Spleen (tissue), 11 donors: ENCODE data around the gene NTF4. TPM values are rescaled to one million over a fixed set of nuclear protein-coding genes. Genes with fewer than 3 reads are reported as not detected.

ENCODE experiments used
- DNase-seq: peaks from one replicate; pipeline ENCODE4 v3.0.0-alpha.2; 2020
- H3K27ac ChIP-seq, 8 donors: fragments of 200-600 bp; sonication (generic) in 7 of 8; 1 replicate in 4 of 8; 2 replicates in 4 of 8; pipeline versions ENCODE4 v1.5.0 to v1.8.0; 2016 to 2021; ENCODE audit warnings: inconsistent platforms in 4 of 8, mild to moderate bottlenecking in 4 of 8, moderate library complexity in 1 of 8
- H3K27me3 ChIP-seq, 7 donors: fragments of 200-600 bp; sonication (generic) in 6 of 7; replicated peaks in 1 of 7; 1 replicate in 4 of 7; 2 replicates in 3 of 7; pipeline versions ENCODE4 v1.5.0 to v1.8.0; 2016 to 2021; ENCODE audit warnings: inconsistent platforms in 3 of 7, mild to moderate bottlenecking in 1 of 7
- H3K36me3 ChIP-seq, 6 donors: fragments of 200-600 bp; sonication (generic) in 5 of 6; 1 replicate in 4 of 6; 2 replicates in 2 of 6; pipeline versions ENCODE4 v1.5.0 to v1.8.0; 2016 to 2021; ENCODE audit warnings: inconsistent platforms in 2 of 6
- H3K4me1 ChIP-seq, 6 donors: fragments of 200-600 bp; sonication (generic) in 5 of 6; 1 replicate in 3 of 6; 2 replicates in 3 of 6; pipeline versions ENCODE4 v1.5.0 to v1.8.0; 2016 to 2021; ENCODE audit warnings: inconsistent platforms in 3 of 6
- H3K4me3 ChIP-seq, 8 donors: fragments of 200-600 bp; sonication (generic) in 7 of 8; 1 replicate in 4 of 8; 2 replicates in 4 of 8; pipeline versions ENCODE4 v1.5.0 to v1.8.0; 2016 to 2021; ENCODE audit warnings: inconsistent platforms in 4 of 8, mild to moderate bottlenecking in 4 of 8, moderate library complexity in 2 of 8
- H3K9me3 ChIP-seq, 8 donors: fragments of 200-600 bp; sonication (generic) in 7 of 8; 1 replicate in 4 of 8; 2 replicates in 4 of 8; pipeline versions ENCODE4 v1.5.0 to v1.8.0; 2016 to 2021; ENCODE audit warnings: inconsistent platforms in 4 of 8
- POLR2A ChIP-seq, 3 donors: fragments of 450-650 bp; IDR thresholded peaks; one replicate each; pipeline ENCODE4 v1.5.1; 2017; ENCODE audit warnings: antibody characterized with exemption in 3 of 3, mild to moderate bottlenecking in 1 of 3
- POLR2AphosphoS5 ChIP-seq, 3 donors: sonication (generic); formaldehyde crosslinking; IDR thresholded peaks; one replicate each; pipeline ENCODE4 v1.5.1; 2017; ENCODE audit warnings: antibody characterized with exemption in 3 of 3
- WGBS, 5 donors: extraction: QIAGEN DNeasy Blood & Tissue Kit in 3 of 5; methylation state at CpG; one replicate each; pipeline versions ENCODE4 v1.1.5 to v1.1.7; 2013 to 2018; 5-methylcytosine and 5-hydroxymethylcytosine counted together
- intact Hi-C: fragments of 100-400 bp; cut with DNase I; formaldehyde crosslinking; loops from one replicate; pipeline ENCODE4 v1.15.0; 2023; ENCODE audit warnings: low total_unique reads
- polyA plus RNA-seq, 3 donors: library from polyadenylated mRNA; stranded (reverse); fragments of 200-250 nt; gene quantifications; one replicate each; pipeline ENCODE4 v1.2.1, GENCODE V29; 2013
- total RNA-seq, 7 donors: library from RNA; depleted of rRNA in 3 of 7; stranded (reverse); fragments of >200 nt in 3 of 7; fragmentation: NEBNext Ultra II Directional in 4 of 7; extraction: Animal tissue kit (Norgen Biotek cat#: 25700) in 4 of 7; gene quantifications; one replicate each; pipeline versions ENCODE4 v1.1.0 to v1.2.1, GENCODE V29; 2016 to 2021
- TF ChIP-seq, protein P1 (sequence below), 11 experiments: fragments of 200-600 bp in 7 of 11; fragments of 450-650 bp in 4 of 11; sonication (generic) in 4 of 11; IDR thresholded peaks in 8 of 11; conservative IDR thresholded peaks in 3 of 11; 1 replicate in 7 of 11; 2 replicates in 4 of 11; pipeline versions ENCODE4 v1.4.0 to v1.8.0; 2016 to 2021; ENCODE audit warnings: antibody characterized with exemption in 11 of 11, inconsistent platforms in 4 of 11, mild to moderate bottlenecking in 1 of 11
- donor health status: healthy with polysubstance abuse.
- donor health status: DM: no; HTN: no; CAD: no; lungs with moderate emphysema.
- donor health status: DM: no; HTN: no; CAD: no.
- donor health status: Bipolar disorder and iron deficiency.
- donor health status: healthy.
- donor health status: DM: no; HTN: no; CAD: no.
- donor health status: DM: yes; HTN: yes; CAD: no.

The NTF4 gene
- total and polyA plus RNA-seq, 10 donors, result not detected

DNA sequence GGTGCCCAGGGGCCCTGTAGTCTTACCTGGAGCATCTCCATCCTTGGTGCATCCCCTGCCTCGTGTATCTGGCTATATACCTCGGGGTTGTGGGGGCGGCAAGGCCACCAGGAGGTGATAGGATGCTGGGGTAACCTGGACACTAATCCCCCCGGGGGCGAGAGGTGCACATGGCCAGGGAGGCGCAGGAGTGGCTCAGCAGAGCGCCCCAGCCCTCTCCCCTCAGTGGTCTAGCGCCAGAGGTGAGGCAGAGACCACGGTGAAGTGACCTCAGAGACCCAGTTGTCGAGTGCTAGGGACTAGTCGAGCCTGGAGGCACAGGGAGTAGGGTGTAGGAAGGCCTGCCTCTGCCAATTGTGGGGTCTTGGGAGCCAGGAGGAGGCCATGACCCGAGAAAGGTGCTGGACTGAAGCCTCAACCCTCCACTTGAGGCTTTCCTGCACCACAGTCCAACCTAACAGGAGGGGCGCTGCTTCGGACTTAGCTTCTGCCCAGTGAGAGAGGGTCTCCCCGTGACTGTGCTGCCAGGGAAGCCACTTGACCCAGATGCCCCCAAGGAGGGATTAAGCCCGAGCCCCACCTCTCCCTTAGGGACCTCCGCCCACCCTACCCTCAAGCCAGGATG is 47.5 kb downstream of the NTF4 start, which contains the start of gene LHB:
TSS of gene LHB (minus strand) at position 51 of the 625 bp plus-strand sequence. CDS start at position 41, 10 bp downstream.
- peak within 1 kb of the TSS; percentile 43 to 77 (median 52) for H3K4me3 ChIP-seq
- WGBS, 5 donors, result 63 to 76% (median 71%) methylated on average over 13 to 17 of the region's 17 CpGs
- H3K4me1 ChIP-seq, result peaks cover 4 to 32% (median 25%) of the 10 kb centered on the region in 6 donors
- TF ChIP-seq POLR2A (IDR thresholded peaks at IDR 0.05), result no peak
- TF ChIP-seq, protein P1, sequence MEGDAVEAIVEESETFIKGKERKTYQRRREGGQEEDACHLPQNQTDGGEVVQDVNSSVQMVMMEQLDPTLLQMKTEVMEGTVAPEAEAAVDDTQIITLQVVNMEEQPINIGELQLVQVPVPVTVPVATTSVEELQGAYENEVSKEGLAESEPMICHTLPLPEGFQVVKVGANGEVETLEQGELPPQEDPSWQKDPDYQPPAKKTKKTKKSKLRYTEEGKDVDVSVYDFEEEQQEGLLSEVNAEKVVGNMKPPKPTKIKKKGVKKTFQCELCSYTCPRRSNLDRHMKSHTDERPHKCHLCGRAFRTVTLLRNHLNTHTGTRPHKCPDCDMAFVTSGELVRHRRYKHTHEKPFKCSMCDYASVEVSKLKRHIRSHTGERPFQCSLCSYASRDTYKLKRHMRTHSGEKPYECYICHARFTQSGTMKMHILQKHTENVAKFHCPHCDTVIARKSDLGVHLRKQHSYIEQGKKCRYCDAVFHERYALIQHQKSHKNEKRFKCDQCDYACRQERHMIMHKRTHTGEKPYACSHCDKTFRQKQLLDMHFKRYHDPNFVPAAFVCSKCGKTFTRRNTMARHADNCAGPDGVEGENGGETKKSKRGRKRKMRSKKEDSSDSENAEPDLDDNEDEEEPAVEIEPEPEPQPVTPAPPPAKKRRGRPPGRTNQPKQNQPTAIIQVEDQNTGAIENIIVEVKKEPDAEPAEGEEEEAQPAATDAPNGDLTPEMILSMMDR (IDR thresholded peaks at IDR 0.05 in 8 of 11, conservative IDR thresholded peaks at IDR 0.05 in 3 of 11), result no peak
- TF ChIP-seq POLR2AphosphoS5 (IDR thresholded peaks at IDR 0.05), result no peak
- peaks cover 0 to 34% (median 7%) of the 10 kb centered on the region in 7 donors for H3K27me3 ChIP-seq
- H3K9me3 ChIP-seq, result no peaks in the 10 kb centered on the region
- peak within 1 kb of the TSS in 7 of 8 donors; percentile 9 to 59 (median 44) for H3K27ac ChIP-seq
- no peak for DNase-seq
- intact Hi-C loops, result no loop called here
- H3K36me3 ChIP-seq, result peaks cover 0 to 43% (median 22%) of the 10 kb centered on the region in 6 donors

DNA sequence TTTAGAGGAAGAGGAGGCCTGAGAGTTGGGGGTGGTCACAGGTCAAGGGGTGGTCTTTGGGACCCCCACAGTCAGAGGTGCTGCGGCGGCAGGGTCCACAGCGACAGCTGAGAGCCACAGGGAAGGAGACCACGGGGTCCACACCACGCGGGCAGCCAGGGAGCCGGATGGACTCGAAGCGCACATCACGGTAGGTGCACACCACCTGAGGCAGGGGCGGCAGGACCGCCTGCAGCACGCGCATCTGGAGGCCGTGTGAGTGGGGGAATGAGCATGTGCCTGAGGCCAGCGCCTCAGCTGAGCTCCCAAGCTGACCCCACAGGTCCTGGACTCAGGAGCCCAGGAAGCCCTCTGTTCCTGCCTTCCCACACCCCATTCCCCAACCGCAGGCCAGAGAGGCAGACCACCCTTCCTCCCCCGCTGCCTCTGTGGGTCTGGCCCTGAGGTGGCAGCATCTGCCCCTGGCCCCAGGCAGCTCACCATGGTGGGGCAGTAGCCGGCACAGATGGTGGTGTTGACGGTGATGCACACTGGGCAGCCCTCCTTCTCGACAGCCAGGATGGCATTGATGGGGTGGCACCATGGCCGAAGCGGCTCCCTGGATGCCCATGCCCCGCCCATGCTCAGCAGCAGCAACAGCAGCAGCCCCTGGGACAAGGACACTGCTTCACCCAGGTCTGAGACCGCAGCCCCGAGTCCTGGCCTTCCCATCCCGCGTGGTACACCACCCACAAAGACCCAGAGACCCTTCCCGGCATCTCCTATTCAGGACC is 48.4 kb downstream of the NTF4 start:
- Histone ChIP-seq H3K36me3 (peaks cover 0 to 52% (median 31%) of the 10 kb centered on the region in 6 donors), H3K4me3 (no peak overlapping the region), H3K27ac (no peak overlapping the region), H3K9me3 (no peaks in the 10 kb centered on the region), H3K4me1 (peaks cover 4 to 32% (median 25%) of the 10 kb centered on the region in 6 donors), H3K27me3 (peaks cover 0 to 34% (median 7%) of the 10 kb centered on the region in 7 donors)
- intact Hi-C loops, result no loop called here
- WGBS, 5 donors, result 87 to 98% (median 92%) methylated on average over 21 to 29 of the region's 29 CpGs
- TF ChIP-seq POLR2AphosphoS5 (IDR thresholded peaks at IDR 0.05) (peak in 1 of 3 donors; percentile 38), POLR2A (IDR thresholded peaks at IDR 0.05) (no peak)
- TF ChIP-seq, protein P1 (IDR thresholded peaks at IDR 0.05 in 8 of 11, conservative IDR thresholded peaks at IDR 0.05 in 3 of 11), result no peak
- no peak for DNase-seq

DNA sequence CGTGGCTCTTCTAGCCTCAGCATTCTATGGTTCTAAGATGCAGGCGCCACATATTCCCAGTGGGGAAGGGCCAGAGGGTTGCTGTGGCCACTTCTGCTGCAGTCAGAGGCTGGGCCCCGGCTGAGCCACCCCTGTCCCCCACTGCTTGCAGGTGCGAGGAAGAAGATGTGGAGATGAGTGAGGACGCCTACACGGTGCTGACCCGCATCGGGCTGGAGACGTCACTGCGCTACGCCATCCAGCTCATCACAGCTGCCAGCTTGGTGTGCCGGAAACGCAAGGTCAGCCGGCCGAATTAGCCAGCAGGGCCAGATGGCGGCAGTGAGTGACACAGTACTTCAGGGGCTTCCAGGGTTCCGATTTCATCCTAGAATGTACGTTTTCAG is 49.8 kb downstream of the NTF4 start:
- H3K36me3 ChIP-seq, result peaks cover 0 to 66% (median 42%) of the 10 kb centered on the region in 6 donors
- peaks cover 0 to 24% (median 7%) of the 10 kb centered on the region in 7 donors for H3K27me3 ChIP-seq
- 91 to 98% (median 94%) methylated on average over 17 to 18 of the region's 18 CpGs for WGBS, 5 donors
- TF ChIP-seq POLR2A (IDR thresholded peaks at IDR 0.05) (no peak), POLR2AphosphoS5 (IDR thresholded peaks at IDR 0.05) (peak in 1 of 3 donors; percentile 52)
- H3K27ac ChIP-seq, result no peak overlapping the region
- H3K4me1 ChIP-seq, result peaks cover 4 to 30% (median 25%) of the 10 kb centered on the region in 6 donors
- no peaks in the 10 kb centered on the region for H3K9me3 ChIP-seq
- intact Hi-C loops, result no loop called here
- no peak overlapping the region for H3K4me3 ChIP-seq
- DNase-seq, result no peak

DNA sequence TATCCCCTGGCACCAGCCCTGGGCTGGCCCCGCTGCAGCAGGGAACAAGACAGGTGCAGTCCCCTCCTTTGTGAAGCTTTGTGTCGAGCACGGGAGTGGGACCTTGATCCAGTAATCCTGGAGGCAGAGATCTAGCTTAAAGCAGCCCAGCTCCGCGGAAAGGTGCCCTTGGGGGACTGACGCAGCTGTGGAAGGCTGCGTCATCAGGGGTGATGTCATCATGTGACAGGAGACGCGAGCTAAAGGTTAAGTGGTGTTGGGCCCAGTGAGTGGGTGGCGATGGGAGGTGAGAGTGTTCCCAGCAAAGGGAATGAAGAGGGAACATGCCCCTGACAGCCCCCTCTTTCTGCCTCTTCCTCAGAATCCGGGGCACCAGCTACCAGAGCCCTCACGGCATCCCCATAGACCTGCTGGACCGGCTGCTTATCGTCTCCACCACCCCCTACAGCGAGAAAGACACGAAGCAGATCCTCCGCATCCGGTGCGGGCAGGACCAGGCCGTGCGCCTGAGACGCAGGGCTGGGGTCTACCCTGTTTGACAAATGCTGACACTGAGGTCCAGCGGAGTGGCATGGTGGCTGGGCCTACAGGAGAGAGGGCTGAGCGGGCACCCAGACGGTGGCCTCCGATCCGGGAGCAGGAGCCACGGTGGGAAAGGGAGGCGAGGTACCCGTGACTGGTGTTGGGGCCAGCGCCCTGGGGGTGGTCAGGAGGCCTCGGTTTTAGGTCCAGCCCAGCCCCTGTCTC is 50.3 kb downstream of the NTF4 start:
- no peak for DNase-seq
- H3K4me3 ChIP-seq, result no peak overlapping the region
- no peaks in the 10 kb centered on the region for H3K9me3 ChIP-seq
- peaks cover 4 to 25% (median 20%) of the 10 kb centered on the region in 6 donors for H3K4me1 ChIP-seq
- TF ChIP-seq POLR2AphosphoS5 (IDR thresholded peaks at IDR 0.05), result no peak
- TF ChIP-seq POLR2A (IDR thresholded peaks at IDR 0.05), result no peak
- TF ChIP-seq, protein P1 (IDR thresholded peaks at IDR 0.05 in 8 of 11, conservative IDR thresholded peaks at IDR 0.05 in 3 of 11), result no peak
- peaks cover 0 to 72% (median 47%) of the 10 kb centered on the region in 6 donors for H3K36me3 ChIP-seq
- 91 to 95% (median 94%) methylated on average over 31 to 32 of the region's 32 CpGs for whole genome bisulfite sequencing, 5 donors
- H3K27ac ChIP-seq, result no peak overlapping the region
- H3K27me3 ChIP-seq, result peaks cover 0 to 18% (median 2%) of the 10 kb centered on the region in 7 donors
- intact Hi-C loops, result no loop called here
